Prostate gland (tissue), 2 donors: ENCODE results near the gene FXYD7. TPM values are rescaled to one million over a fixed set of nuclear protein-coding genes. Genes with fewer than 3 reads are reported as not detected.
A peak's percentile ranks its signal among the peaks of the same experiment; 100 is the strongest.

Experiments
- DNase-seq: peaks from one replicate; pipeline ENCODE4 v3.0.0-alpha.2; 2019; ENCODE audit warnings: low spot score
- H3K27ac ChIP-seq, 2 donors: fragments of 200-600 bp; sonication (generic); 2 replicates each; pipeline ENCODE4 v1.5.1; 2017 to 2019
- H3K27me3 ChIP-seq: fragments of 200-600 bp; sonication (generic); replicated peaks from 2 replicates; pipeline ENCODE4 v1.5.1; 2019; ENCODE audit not compliant: insufficient read depth
- H3K36me3 ChIP-seq, 2 donors: fragments of 200-600 bp; sonication (generic); 1 replicate in 1 of 2; 2 replicates in 1 of 2; pipeline versions ENCODE4 v1.5.1 to v1.8.1; 2017 to 2019
- H3K4me1 ChIP-seq: fragments of 200-600 bp; sonication (generic); replicated peaks from 2 replicates; pipeline ENCODE4 v1.5.1; 2019
- H3K4me3 ChIP-seq, 2 donors: fragments of 200-600 bp; sonication (generic); 2 replicates each; pipeline ENCODE4 v1.5.1; 2017 to 2019
- H3K9me3 ChIP-seq: fragments of 200-600 bp; sonication (generic); 2 replicates; pipeline ENCODE4 v1.5.1; 2017
- POLR2A ChIP-seq: fragments of 450-650 bp; IDR thresholded peaks from one replicate; pipeline ENCODE4 v1.6.1; 2016; ENCODE audit warnings: antibody characterized with exemption, mild to moderate bottlenecking
- POLR2AphosphoS5 ChIP-seq: sonication (generic); formaldehyde crosslinking; IDR thresholded peaks from one replicate; pipeline ENCODE4 v1.6.1; 2017; ENCODE audit warnings: antibody characterized with exemption
- WGBS: methylation state at CpG from one replicate; pipeline ENCODE4 v1.1.5; 2018; 5-methylcytosine and 5-hydroxymethylcytosine counted together
- intact Hi-C: fragments of 100-400 bp; cut with DNase I; formaldehyde crosslinking; loops from one replicate; pipeline ENCODE4 v1.14.2; 2022
- total RNA-seq, 2 donors: library from RNA; depleted of rRNA; stranded (reverse); fragments of >200 nt; gene quantifications; one replicate each; pipeline ENCODE4 v1.1.0, GENCODE V29; 2016
- TF ChIP-seq, protein P1 (sequence below), 4 experiments: fragments of 200-600 bp in 2 of 4; fragments of 450-650 bp in 2 of 4; sonication (generic) in 2 of 4; IDR thresholded peaks; 1 replicate in 3 of 4; 2 replicates in 1 of 4; pipeline ENCODE4 v1.5.1; 2016 to 2019; ENCODE audit warnings: antibody characterized with exemption in 4 of 4, mild to moderate bottlenecking in 2 of 4, moderate library complexity in 2 of 4

The FXYD7 gene, protein sequence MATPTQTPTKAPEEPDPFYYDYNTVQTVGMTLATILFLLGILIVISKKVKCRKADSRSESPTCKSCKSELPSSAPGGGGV
- total RNA-seq, result not detected

DNA sequence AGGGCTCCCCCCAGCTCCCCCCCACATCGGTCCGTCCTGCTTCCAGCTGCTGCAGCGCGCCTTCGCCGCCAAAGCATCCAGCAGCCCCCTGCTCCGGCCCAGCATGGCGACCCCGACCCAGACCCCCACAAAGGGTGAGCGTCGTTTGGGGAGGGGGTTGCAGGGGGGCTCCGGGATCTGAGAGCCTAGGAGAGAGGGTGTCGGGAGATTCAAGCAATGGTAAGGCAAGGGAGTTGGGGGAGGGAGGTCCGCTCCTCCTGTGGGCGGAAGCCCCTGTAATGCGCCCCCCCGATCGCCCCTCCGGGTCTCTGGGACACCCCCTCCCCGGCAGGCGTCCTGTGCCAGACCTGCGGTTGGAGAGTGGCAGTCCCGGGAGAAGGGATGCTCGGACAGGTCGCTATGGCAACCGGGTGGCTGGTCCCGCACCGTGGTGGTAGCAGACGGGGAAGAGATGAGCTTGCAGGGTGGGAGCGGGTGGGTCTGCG is at the start of gene FXYD7:
TSS of gene FXYD7 (plus strand) at position 25 of the 485 bp plus-strand sequence. CDS start at position 104, 79 bp downstream.
- intact Hi-C loops, result loop anchor here (5.0 kb wide), 1 partner anchor 124 kb away; the partner anchor contains the start of gene USF2
- 7% methylated on average over 22 of the region's 31 CpGs for WGBS

DNA sequence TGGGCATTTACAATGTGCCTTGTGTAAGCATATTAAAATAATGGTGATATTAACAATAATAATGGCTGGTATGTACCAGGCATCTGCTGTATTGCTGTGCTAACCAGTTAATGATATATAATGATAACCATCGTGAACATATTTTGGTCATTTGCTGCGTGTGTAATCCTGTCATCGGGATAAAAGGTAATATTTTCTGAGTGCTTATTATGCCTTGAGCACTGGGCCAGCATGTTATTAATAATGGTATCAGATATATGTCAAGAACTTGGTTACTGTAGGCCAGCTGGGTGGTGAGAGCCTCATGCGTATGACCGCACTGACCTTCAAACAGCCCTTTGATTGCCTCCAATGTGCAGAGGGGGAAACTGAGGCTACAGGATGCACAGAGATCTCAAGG is 49.6 kb upstream of the FXYD7 start:
- intact Hi-C loops, result no loop called here
- H3K4me3 ChIP-seq, result no peak overlapping the region
- DNase-seq, result no peak
- H3K4me1 ChIP-seq, result no peaks in the 10 kb centered on the region
- WGBS, result 82% methylated on average over 5 of the region's 5 CpGs
- no peak overlapping the region for H3K27ac ChIP-seq
- H3K9me3 ChIP-seq, result no peaks in the 10 kb centered on the region
- H3K27me3 ChIP-seq, result no peaks in the 10 kb centered on the region
- TF ChIP-seq POLR2AphosphoS5 (no peak), POLR2A (no peak)
- TF ChIP-seq, protein P1, sequence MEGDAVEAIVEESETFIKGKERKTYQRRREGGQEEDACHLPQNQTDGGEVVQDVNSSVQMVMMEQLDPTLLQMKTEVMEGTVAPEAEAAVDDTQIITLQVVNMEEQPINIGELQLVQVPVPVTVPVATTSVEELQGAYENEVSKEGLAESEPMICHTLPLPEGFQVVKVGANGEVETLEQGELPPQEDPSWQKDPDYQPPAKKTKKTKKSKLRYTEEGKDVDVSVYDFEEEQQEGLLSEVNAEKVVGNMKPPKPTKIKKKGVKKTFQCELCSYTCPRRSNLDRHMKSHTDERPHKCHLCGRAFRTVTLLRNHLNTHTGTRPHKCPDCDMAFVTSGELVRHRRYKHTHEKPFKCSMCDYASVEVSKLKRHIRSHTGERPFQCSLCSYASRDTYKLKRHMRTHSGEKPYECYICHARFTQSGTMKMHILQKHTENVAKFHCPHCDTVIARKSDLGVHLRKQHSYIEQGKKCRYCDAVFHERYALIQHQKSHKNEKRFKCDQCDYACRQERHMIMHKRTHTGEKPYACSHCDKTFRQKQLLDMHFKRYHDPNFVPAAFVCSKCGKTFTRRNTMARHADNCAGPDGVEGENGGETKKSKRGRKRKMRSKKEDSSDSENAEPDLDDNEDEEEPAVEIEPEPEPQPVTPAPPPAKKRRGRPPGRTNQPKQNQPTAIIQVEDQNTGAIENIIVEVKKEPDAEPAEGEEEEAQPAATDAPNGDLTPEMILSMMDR (IDR thresholded peaks at IDR 0.05), result no peak
- H3K36me3 ChIP-seq, result no peaks in the 10 kb centered on the region

More for the DNA sequence above, at the start of gene FXYD7:
- Histone ChIP-seq H3K4me3 (peak within 1 kb of the TSS in 1 of 2 donors; percentile 15), H3K4me1 (peaks cover 15% of the 10 kb centered on the region), H3K27me3 (no peaks in the 10 kb centered on the region), H3K9me3 (no peaks in the 10 kb centered on the region), H3K27ac (no peak within 1 kb of the TSS), H3K36me3 (no peaks in the 10 kb centered on the region)
- TF ChIP-seq, protein P1 (IDR thresholded peaks at IDR 0.05), result peak in 1 of 4 experiments; percentile 7
- TF ChIP-seq POLR2AphosphoS5, result no peak
- no peak for DNase-seq

DNA sequence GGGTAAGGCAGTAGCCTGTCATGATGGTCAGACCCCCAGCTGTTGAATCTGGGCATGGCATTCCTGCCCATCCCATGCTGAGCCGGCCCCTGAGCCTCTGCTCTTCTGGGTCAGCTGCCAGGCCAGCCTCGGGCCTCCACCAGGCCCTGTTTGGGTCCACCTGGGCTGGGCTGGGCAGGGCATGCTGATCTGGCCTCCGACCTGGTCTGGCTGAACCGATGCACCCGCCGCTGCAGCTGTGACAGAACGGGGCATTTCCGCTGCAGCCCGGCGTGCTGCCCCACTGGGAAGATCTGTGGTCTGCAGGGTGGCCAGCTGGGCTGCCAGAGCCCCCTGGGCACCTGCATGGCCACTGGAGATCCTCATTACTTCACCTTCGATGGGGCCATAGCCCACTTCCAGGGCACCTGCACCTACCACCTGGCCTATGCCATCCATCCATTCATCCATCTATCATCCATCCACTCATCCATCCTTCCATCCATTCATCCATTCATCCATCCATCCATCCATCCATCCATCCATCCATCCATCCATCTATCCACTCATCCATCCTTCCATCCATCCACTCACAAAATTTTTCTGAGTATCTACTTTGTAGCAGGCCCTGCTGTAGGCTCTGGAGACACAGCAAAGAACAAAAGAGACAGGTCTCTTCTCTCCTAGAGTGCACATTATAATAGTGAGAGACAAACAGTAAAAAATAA is 49.0 kb upstream of the FXYD7 start:
- Histone ChIP-seq H3K4me1 (no peaks in the 10 kb centered on the region), H3K4me3 (no peak overlapping the region), H3K27me3 (no peaks in the 10 kb centered on the region), H3K9me3 (no peaks in the 10 kb centered on the region), H3K36me3 (no peaks in the 10 kb centered on the region), H3K27ac (no peak overlapping the region)
- TF ChIP-seq, protein P1 (IDR thresholded peaks at IDR 0.05), result no peak
- TF ChIP-seq POLR2AphosphoS5 (no peak), POLR2A (no peak)
- DNase-seq, result no peak
- 79% methylated on average over 4 of the region's 11 CpGs for WGBS
- intact Hi-C loops, result no loop called here

DNA sequence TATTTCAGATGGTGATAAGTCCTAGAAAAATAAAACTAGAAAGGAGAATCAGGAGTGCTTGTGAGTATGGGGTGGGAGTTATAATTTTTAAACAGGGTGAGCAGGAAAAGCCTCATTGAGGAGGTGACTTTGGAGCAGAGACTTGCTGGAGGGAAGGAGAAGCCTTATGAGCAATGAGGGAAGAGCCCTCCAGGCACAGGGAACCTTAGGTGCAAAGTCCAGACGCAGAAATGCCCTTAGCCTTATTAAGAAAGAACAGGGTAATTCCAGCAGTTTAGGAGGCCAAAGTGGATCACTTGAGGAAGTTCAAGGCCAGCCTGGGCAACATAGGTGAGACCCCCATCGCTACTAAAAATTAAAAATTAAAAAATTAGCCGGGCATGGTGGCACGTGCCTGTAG is 48.4 kb upstream of the FXYD7 start:
- TF ChIP-seq POLR2AphosphoS5, result no peak
- TF ChIP-seq, protein P1 (IDR thresholded peaks at IDR 0.05), result no peak
- H3K27me3 ChIP-seq, result no peaks in the 10 kb centered on the region
- no peak for DNase-seq
- no peaks in the 10 kb centered on the region for H3K4me1 ChIP-seq
- WGBS, result 96% methylated on average over 4 of the region's 4 CpGs
- no peaks in the 10 kb centered on the region for H3K36me3 ChIP-seq
- H3K9me3 ChIP-seq, result no peaks in the 10 kb centered on the region
- no peak overlapping the region for H3K27ac ChIP-seq
- H3K4me3 ChIP-seq, result no peak overlapping the region
- intact Hi-C loops, result no loop called here
